ENCODE results near the gene EPS8L3.

- no peak for TF ChIP-seq CTCF (IDR thresholded peaks at IDR 0.05)
- TF ChIP-seq POLR2A (IDR thresholded peaks at IDR 0.05) = no peak
- TF ChIP-seq EP300 (IDR thresholded peaks at IDR 0.05) = no peak
These were observed 13.7 kb upstream of the EPS8L3 start for GRCh38 chr1:109777436-109777835.

All from sigmoid colon (tissue), 4 donors.